Loucy (cell line): Measurements from ENCODE around the gene CYS1.

ENCODE experiments used
- EZH2phosphoT487 ChIP-seq: fragments of 200-600 bp; IDR thresholded peaks from 2 replicates; pipeline ENCODE4 v1.6.1; 2018; ENCODE audit warnings: antibody characterized with exemption, mild to moderate bottlenecking, moderate library complexity, borderline replicate concordance
- TF ChIP-seq, protein P1 (sequence below): fragments of 200-600 bp; sonication (generic); conservative IDR thresholded peaks from 2 replicates; pipeline ENCODE4 v1.5.1; 2014; ENCODE audit warnings: mild to moderate bottlenecking, antibody characterized with exemption, low read length

GRCh38 chr2:10017313-10017941 is 62.8 kb downstream of the CYS1 start:
- TF ChIP-seq, protein P1, sequence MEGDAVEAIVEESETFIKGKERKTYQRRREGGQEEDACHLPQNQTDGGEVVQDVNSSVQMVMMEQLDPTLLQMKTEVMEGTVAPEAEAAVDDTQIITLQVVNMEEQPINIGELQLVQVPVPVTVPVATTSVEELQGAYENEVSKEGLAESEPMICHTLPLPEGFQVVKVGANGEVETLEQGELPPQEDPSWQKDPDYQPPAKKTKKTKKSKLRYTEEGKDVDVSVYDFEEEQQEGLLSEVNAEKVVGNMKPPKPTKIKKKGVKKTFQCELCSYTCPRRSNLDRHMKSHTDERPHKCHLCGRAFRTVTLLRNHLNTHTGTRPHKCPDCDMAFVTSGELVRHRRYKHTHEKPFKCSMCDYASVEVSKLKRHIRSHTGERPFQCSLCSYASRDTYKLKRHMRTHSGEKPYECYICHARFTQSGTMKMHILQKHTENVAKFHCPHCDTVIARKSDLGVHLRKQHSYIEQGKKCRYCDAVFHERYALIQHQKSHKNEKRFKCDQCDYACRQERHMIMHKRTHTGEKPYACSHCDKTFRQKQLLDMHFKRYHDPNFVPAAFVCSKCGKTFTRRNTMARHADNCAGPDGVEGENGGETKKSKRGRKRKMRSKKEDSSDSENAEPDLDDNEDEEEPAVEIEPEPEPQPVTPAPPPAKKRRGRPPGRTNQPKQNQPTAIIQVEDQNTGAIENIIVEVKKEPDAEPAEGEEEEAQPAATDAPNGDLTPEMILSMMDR, result no peak
- TF ChIP-seq EZH2phosphoT487, result no peak
